Right lobe of liver (tissue), 6 donors: Measurements from ENCODE around the gene COG8. TPM values are rescaled to one million over a fixed set of nuclear protein-coding genes. Genes with fewer than 3 reads are reported as not detected.

ENCODE experiments used
- ATAC-seq, 4 donors: fragments of 200-7000 bp; cut with Tn5 transposase; one replicate each; pipeline ENCODE4 v1.9.1; 2020; ENCODE audit warnings: mild to moderate bottlenecking in 4 of 4, moderate library complexity in 4 of 4
- DNase-seq, 3 donors: peaks; one replicate each; pipeline ENCODE4 v3.0.0-alpha.2; 2020
- H3K27ac ChIP-seq, 3 donors: fragments of 200-600 bp; one replicate each; pipeline ENCODE4 v1.8.0; 2022
- H3K27me3 ChIP-seq, 2 donors: fragments of 200-600 bp; one replicate each; pipeline ENCODE4 v1.8.0; 2022
- H3K36me3 ChIP-seq, 4 donors: fragments of 200-600 bp; sonication (generic) in 1 of 4; one replicate each; pipeline versions ENCODE4 v1.5.1 to v1.8.0; 2017 to 2022; ENCODE audit warnings: control low read depth in 1 of 4
- H3K4me1 ChIP-seq, 4 donors: fragments of 200-600 bp; sonication (generic) in 1 of 4; one replicate each; pipeline versions ENCODE4 v1.5.1 to v1.8.0; 2017 to 2022; ENCODE audit warnings: control low read depth in 1 of 4
- H3K4me3 ChIP-seq, 3 donors: fragments of 200-600 bp; one replicate each; pipeline ENCODE4 v1.8.0; 2022
- H3K9me3 ChIP-seq, 4 donors: fragments of 200-600 bp; sonication (generic) in 1 of 4; one replicate each; pipeline versions ENCODE4 v1.5.1 to v1.8.0; 2017 to 2022; ENCODE audit warnings: control low read depth in 1 of 4
- CTCF ChIP-seq, 4 donors: fragments of 200-600 bp in 3 of 4; fragments of 450-650 bp in 1 of 4; IDR thresholded peaks; one replicate each; pipeline versions ENCODE4 v1.5.1 to v1.8.0; 2016 to 2022; ENCODE audit warnings: antibody characterized with exemption in 4 of 4, mild to moderate bottlenecking in 2 of 4
- POLR2A ChIP-seq: fragments of 450-650 bp; IDR thresholded peaks from one replicate; pipeline ENCODE4 v1.6.1; 2017; ENCODE audit warnings: antibody characterized with exemption, mild to moderate bottlenecking
- WGBS: methylation state at CpG from one replicate; pipeline ENCODE4 v1.1.6; 2018; ENCODE audit warnings: low coverage, low lambda C conversion rate; ENCODE audit not compliant: insufficient coverage; ENCODE audit errors: missing lambda C conversion rate; 5-methylcytosine and 5-hydroxymethylcytosine counted together
- intact Hi-C, 2 donors: fragments of 100-400 bp; cut with DNase I; formaldehyde crosslinking; loops; one replicate each; pipeline versions ENCODE4 v1.11.2 to v1.14.1; 2022
- total RNA-seq, 6 experiments: library from RNA; depleted of rRNA in 2 of 6; stranded (reverse); fragments of >200 nt in 2 of 6; fragmentation: NEBNext Ultra II Directional in 3 of 6; extraction: Animal tissue kit (Norgen Biotek cat#: 25700) in 3 of 6; gene quantifications; one replicate each; pipeline versions ENCODE4 v1.1.0 to v1.2.4, GENCODE V29; 2016 to 2023
- donor health status: DM: no; HTN: yes; CAD: no.
- donor health status: DM: no; HTN: no; CAD: no.
- donor health status: DM: no; HTN: no; CAD: no.
- donor health status: DM: no; HTN: yes; CAD: no.
- donor health status: DM: no; HTN: yes; CAD: no.

COG8 gene
- total RNA-seq, 6 experiments from 2014 or later: 16.0 to 35.5 (median 25.3) TPM

- no peaks in the 10 kb centered on the region for H3K27me3 ChIP-seq
- no peak for TF ChIP-seq POLR2A
- no peak for TF ChIP-seq CTCF (IDR thresholded peaks at IDR 0.05)
- ATAC-seq (no peak), DNase-seq (peak in 1 of 3 donors; percentile 42)
- peaks cover 0 to 66% (median 23%) of the 10 kb centered on the region in 4 donors for H3K4me1 ChIP-seq
- no peak overlapping the region for H3K4me3 ChIP-seq
- intact Hi-C loops: no loop called here
- peaks cover 0 to 78% (median 39%) of the 10 kb centered on the region in 4 donors for H3K36me3 ChIP-seq
- H3K27ac ChIP-seq: no peak overlapping the region
- 86% methylated on average over 13 of the region's 13 CpGs for WGBS
- H3K9me3 ChIP-seq: no peaks in the 10 kb centered on the region
Measured at GRCh38 chr16:69320740-69321073, 18.7 kb downstream of the COG8 start.

GRCh38 chr16:69319826-69320739 lies 19.3 kb downstream of the COG8 start:
- Histone ChIP-seq H3K27me3 (no peaks in the 10 kb centered on the region), H3K36me3 (peaks cover 0 to 76% (median 39%) of the 10 kb centered on the region in 4 donors), H3K27ac (no peak overlapping the region), H3K4me3 (no peak overlapping the region), H3K9me3 (no peaks in the 10 kb centered on the region), H3K4me1 (peaks cover 0 to 66% (median 24%) of the 10 kb centered on the region in 4 donors)
- 88% methylated on average over 10 of the region's 30 CpGs for WGBS
- ATAC-seq: no peak
- intact Hi-C loops: no loop called here
- TF ChIP-seq POLR2A (no peak), CTCF (IDR thresholded peaks at IDR 0.05) (no peak)
- peak in 1 of 3 donors; percentile 42 for DNase-seq

GRCh38 chr16:69319381-69319780 lies 20.0 kb downstream of the COG8 start:
- no peak overlapping the region for H3K4me3 ChIP-seq
- no peak for TF ChIP-seq CTCF (IDR thresholded peaks at IDR 0.05)
- TF ChIP-seq POLR2A: no peak
- DNase-seq (peak in 1 of 3 donors; percentile 42), ATAC-seq (no peak)
- H3K27me3 ChIP-seq: no peaks in the 10 kb centered on the region
- peaks cover 0 to 70% (median 39%) of the 10 kb centered on the region in 4 donors for H3K36me3 ChIP-seq
- 67% methylated on average over 2 of the region's 9 CpGs for WGBS
- peaks cover 0 to 66% (median 24%) of the 10 kb centered on the region in 4 donors for H3K4me1 ChIP-seq
- no peaks in the 10 kb centered on the region for H3K9me3 ChIP-seq
- intact Hi-C loops: no loop called here
- H3K27ac ChIP-seq: no peak overlapping the region

- TF ChIP-seq CTCF (IDR thresholded peaks at IDR 0.05) (no peak), POLR2A (no peak)
- intact Hi-C loops: no loop called here
- 35% methylated on average over 4 of the region's 10 CpGs for WGBS
Measured at GRCh38 chr16:69318911-69319289, 20.5 kb downstream of the COG8 start.

More at GRCh38 chr16:69318911-69319289, 20.5 kb downstream of the COG8 start:
- Histone ChIP-seq H3K27me3 (no peaks in the 10 kb centered on the region), H3K9me3 (no peaks in the 10 kb centered on the region), H3K4me1 (peaks cover 0 to 66% (median 23%) of the 10 kb centered on the region in 4 donors), H3K4me3 (no peak overlapping the region), H3K36me3 (peaks cover 0 to 70% (median 39%) of the 10 kb centered on the region in 4 donors), H3K27ac (peak overlapping the region in 1 of 3 donors; percentile 97)
- DNase-seq (peak in 1 of 3 donors; percentile 51), ATAC-seq (peak in 2 of 4 donors; percentile 1 to 3)
